ENCODE measurements around the gene SYCE3. TPM values are rescaled to one million over a fixed set of nuclear protein-coding genes. Genes with fewer than 3 reads are reported as not detected.

SYCE3 gene
- total and polyA plus RNA-seq, 3 experiments from 2014 or later: not detected

DNA sequence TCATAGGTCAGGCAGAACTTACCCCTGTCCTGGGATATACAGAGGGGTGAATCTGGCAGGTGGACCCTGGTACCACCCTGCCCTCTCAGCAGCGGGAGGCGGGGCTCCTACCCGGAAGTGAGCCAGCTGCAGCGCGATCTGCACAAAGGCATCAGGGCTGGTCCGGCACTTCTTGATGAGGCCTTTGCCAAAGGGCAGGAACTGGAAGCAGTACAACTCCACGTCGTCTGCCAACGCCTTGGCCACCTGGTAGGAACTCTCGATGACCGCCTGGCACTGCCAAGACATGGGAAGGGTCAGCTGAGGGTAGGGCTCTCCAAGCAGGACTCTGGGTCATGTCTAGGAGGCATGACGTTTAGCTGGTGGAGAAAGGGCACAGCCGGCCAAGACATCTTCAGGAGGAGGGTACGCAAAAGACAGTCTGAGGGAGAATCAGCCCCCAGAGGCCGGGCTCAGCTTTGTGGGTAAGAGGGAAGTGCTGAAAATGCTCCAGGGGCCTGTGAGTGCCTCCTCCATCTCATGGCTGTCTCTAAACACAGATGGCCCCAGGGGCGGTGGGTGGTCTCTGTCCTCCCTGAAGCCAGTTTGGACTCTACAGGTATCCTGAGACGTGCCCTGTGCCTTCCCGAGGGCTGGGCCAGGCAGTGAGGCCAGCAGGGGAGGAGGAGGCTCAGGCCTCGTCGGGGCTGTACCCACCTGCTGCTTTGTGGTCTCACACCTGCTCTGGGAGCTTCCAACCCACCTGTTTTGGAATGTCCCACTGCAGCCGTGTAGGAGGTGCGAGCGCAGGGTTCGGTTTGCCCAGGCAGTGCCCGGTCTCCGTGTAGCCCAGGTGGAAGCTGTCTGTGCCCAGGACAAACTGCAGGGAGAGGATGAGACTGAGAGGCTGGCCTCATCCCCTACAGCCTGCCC lies 8.8 kb upstream of the SYCE3 start:
- Mint-ChIP-seq H3K4me3 (no peak overlapping the region), H3K27ac (peak overlapping the region in 1 of 8 donors; percentile 65), H3K27me3 (peaks cover 0 to 1% of the 10 kb centered on the region in 2 donors), H3K36me3 (peaks cover 0 to 58% (median 3%) of the 10 kb centered on the region in 3 donors), H3K9me3 (no peaks in the 10 kb centered on the region), H3K4me1 (peaks cover 0 to 3% (median 0%) of the 10 kb centered on the region in 3 donors)
- Histone ChIP-seq H3K9me3 (ENCODE audit: low read length) (no peaks in the 10 kb centered on the region), H3K27ac (ENCODE audit: low read depth, low read length) (no peak overlapping the region), H3K4me3 (ENCODE audit: low read length) (no peak overlapping the region), H3K36me3 (ENCODE audit: insufficient read depth, low read length) (peaks cover 8% of the 10 kb centered on the region), H3K27me3 (ENCODE audit: insufficient read depth, low read length, poor library complexity, severe bottlenecking) (no peaks in the 10 kb centered on the region), H3K4me1 (ENCODE audit: insufficient read depth, low read length) (no peaks in the 10 kb centered on the region)
- no peak for DNase-seq
- POLR2A ChIA-PET: no interaction called here
- CTCF ChIA-PET: interaction anchor here (0.9 to 2.0 kb wide), 2 partner anchors 8 to 50 kb away, joined by 3 to 12 read pairs; partner anchors contain the start of gene SYCE3

DNA sequence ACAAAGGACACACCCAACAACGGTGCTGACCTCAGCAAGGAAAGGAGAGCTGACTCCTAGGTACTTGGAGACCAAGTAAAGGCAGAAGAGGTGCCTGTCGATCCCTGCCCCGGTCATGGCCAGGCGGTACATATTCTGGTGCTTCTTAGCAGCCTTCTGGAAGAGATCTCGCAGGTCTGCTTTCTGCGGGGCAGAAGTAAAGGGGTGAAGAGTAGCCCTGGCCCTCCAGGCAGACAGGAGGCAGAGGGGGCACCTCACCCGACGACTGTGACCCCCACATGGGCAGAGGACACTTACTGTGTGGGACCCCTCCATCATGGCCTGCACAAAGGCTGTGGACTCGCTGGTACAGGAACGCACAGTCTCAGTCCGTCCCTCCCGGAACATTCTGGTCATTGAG lies 8.1 kb upstream of the SYCE3 start:
- Histone ChIP-seq H3K36me3 (ENCODE audit: insufficient read depth, low read length) (peaks cover 8% of the 10 kb centered on the region), H3K27ac (ENCODE audit: low read depth, low read length) (no peak overlapping the region), H3K4me3 (ENCODE audit: low read length) (no peak overlapping the region), H3K27me3 (ENCODE audit: insufficient read depth, low read length, poor library complexity, severe bottlenecking) (no peaks in the 10 kb centered on the region), H3K4me1 (ENCODE audit: insufficient read depth, low read length) (no peaks in the 10 kb centered on the region), H3K9me3 (ENCODE audit: low read length) (no peaks in the 10 kb centered on the region)
- no peaks in the 10 kb centered on the region for H3K9me3 Mint-ChIP-seq
- no peaks in the 10 kb centered on the region for H3K4me1 Mint-ChIP-seq
- peaks cover 0 to 56% (median 3%) of the 10 kb centered on the region in 3 donors for H3K36me3 Mint-ChIP-seq
- DNase-seq: no peak
- H3K27ac Mint-ChIP-seq: no peak overlapping the region
- peaks cover 0 to 4% of the 10 kb centered on the region in 2 donors for H3K27me3 Mint-ChIP-seq
- ChIA-PET CTCF (interaction anchor here (2.0 kb wide), 1 partner anchor 8 kb away, joined by 12 read pairs; the partner anchor contains the start of gene SYCE3), POLR2A (no interaction called here)
- H3K4me3 Mint-ChIP-seq: no peak overlapping the region

DNA sequence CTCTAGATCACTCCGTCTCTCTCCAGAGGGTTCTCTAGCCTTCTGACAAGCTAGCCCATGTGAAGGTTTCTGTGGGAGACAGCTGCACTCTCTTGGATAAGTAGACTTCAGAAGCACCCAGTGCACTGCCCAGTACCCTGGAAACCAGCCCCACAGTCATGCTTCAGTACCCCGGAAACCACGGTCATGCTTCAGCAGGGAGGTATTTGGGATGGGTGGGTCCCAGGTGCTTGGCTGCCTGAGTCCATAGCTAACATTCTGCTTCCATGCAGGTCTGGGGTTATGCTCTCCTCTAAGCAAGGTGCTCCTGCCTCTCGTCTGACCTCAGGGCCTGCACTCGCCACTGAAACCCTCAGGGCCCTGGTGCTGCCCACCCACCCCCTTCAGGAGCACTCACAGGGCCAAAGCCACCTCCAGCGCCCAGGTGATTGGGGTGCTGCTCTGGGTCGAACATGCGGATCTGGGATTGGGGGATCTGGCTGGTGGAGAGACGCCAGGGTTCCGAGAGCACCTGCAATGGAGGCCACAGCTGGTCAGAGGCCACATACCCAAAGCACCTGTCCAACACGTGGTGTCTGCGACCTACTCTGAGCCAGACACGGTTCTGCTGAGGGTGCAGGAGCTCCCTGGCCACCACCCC lies 7.3 kb upstream of the SYCE3 start:
- no peak overlapping the region for H3K27ac ChIP-seq (ENCODE audit: low read depth, low read length)
- no peak overlapping the region for H3K4me3 ChIP-seq (ENCODE audit: low read length)
- Mint-ChIP-seq H3K9me3 (no peaks in the 10 kb centered on the region), H3K4me3 (no peak overlapping the region), H3K36me3 (peaks cover 0 to 50% (median 3%) of the 10 kb centered on the region in 3 donors), H3K27me3 (peaks cover 0 to 4% of the 10 kb centered on the region in 2 donors), H3K27ac (no peak overlapping the region), H3K4me1 (no peaks in the 10 kb centered on the region)
- H3K36me3 ChIP-seq (ENCODE audit: insufficient read depth, low read length): peaks cover 8% of the 10 kb centered on the region
- POLR2A ChIA-PET: no interaction called here
- peak in 1 of 5 donors; percentile 12 for DNase-seq
- no peaks in the 10 kb centered on the region for H3K4me1 ChIP-seq (ENCODE audit: insufficient read depth, low read length)
- CTCF ChIA-PET: interaction anchor here (1.3 kb wide), 1 partner anchor 8 kb away, joined by 3 read pairs; the partner anchor contains the start of gene CPT1B
- H3K9me3 ChIP-seq (ENCODE audit: low read length): no peaks in the 10 kb centered on the region
- H3K27me3 ChIP-seq (ENCODE audit: insufficient read depth, low read length, poor library complexity, severe bottlenecking): no peaks in the 10 kb centered on the region

DNA sequence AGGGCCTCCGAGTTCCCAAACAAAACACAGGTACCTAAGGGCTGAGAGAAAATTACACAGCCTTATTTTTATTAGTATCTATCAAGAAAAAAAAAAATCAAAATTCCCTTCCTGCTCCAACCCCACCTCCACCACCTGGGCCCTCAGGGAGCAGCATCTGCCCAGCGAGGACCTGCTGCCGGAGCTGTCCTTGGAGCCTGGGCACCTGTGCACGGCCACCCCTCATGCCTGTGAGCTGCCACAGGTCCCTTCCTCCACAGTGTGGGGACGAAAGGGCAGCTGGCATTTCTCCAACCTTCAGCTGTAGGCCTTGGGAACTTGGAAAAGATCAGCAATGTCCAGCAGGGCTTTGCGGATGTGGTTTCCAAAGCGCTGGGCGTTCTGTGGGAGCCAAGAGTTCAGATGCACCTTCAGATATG lies 6.3 kb upstream of the SYCE3 start:
- no peak overlapping the region for H3K27ac Mint-ChIP-seq
- ChIA-PET CTCF (interaction anchor here (1.3 to 1.6 kb wide), 2 partner anchors 9 to 43 kb away, joined by 3 to 5 read pairs; partner anchors contain the start of genes CPT1B and SCO2), POLR2A (no interaction called here)
- H3K36me3 ChIP-seq (ENCODE audit: insufficient read depth, low read length): peaks cover 8% of the 10 kb centered on the region
- no peaks in the 10 kb centered on the region for H3K9me3 Mint-ChIP-seq
- H3K4me1 Mint-ChIP-seq: no peaks in the 10 kb centered on the region
- no peaks in the 10 kb centered on the region for H3K9me3 ChIP-seq (ENCODE audit: low read length)
- no peak overlapping the region for H3K4me3 ChIP-seq (ENCODE audit: low read length)
- H3K36me3 Mint-ChIP-seq: peaks cover 0 to 46% (median 1%) of the 10 kb centered on the region in 3 donors
- DNase-seq: peak in 1 of 5 donors; percentile 35
- no peaks in the 10 kb centered on the region for H3K4me1 ChIP-seq (ENCODE audit: insufficient read depth, low read length)
- no peaks in the 10 kb centered on the region for H3K27me3 ChIP-seq (ENCODE audit: insufficient read depth, low read length, poor library complexity, severe bottlenecking)
- H3K27ac ChIP-seq (ENCODE audit: low read depth, low read length): no peak overlapping the region
- H3K4me3 Mint-ChIP-seq: no peak overlapping the region
- H3K27me3 Mint-ChIP-seq: peaks cover 0 to 4% of the 10 kb centered on the region in 2 donors

DNA sequence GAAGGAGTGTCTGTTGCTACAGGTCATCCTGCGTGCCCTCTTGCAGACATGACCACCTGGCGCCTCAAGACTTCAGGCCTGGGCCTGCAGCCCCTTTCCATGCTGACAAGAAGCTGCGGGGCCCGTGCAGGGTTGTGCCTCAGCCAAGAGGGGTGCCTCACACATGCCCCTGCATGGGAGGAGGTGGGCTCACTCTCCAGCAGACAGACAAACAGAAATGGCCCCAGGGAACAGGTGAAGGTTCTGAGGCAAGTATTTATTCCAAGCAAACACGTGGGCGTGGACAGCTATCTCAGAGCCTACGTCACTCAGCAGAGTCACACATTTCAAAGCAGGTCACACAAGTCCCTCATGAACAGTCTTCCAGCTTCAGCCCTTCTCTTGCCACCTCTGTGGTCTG lies 5.9 kb upstream of the SYCE3 start:
- Mint-ChIP-seq H3K9me3 (no peaks in the 10 kb centered on the region), H3K4me3 (no peak overlapping the region), H3K4me1 (peaks cover under 1 to 4% (median 1%) of the 10 kb centered on the region in 3 donors), H3K27ac (no peak overlapping the region), H3K36me3 (peaks cover 0 to 44% (median 1%) of the 10 kb centered on the region in 3 donors), H3K27me3 (peaks cover 0 to 4% of the 10 kb centered on the region in 2 donors)
- no peaks in the 10 kb centered on the region for H3K9me3 ChIP-seq (ENCODE audit: low read length)
- H3K4me1 ChIP-seq (ENCODE audit: insufficient read depth, low read length): no peaks in the 10 kb centered on the region
- no peak for DNase-seq
- ChIA-PET CTCF (interaction anchor here (1.6 kb wide), 1 partner anchor 43 kb away, joined by 5 read pairs; the partner anchor contains the start of gene SCO2), POLR2A (no interaction called here)
- no peaks in the 10 kb centered on the region for H3K27me3 ChIP-seq (ENCODE audit: insufficient read depth, low read length, poor library complexity, severe bottlenecking)
- peaks cover 8% of the 10 kb centered on the region for H3K36me3 ChIP-seq (ENCODE audit: insufficient read depth, low read length)
- no peak overlapping the region for H3K27ac ChIP-seq (ENCODE audit: low read depth, low read length)
- no peak overlapping the region for H3K4me3 ChIP-seq (ENCODE audit: low read length)

DNA sequence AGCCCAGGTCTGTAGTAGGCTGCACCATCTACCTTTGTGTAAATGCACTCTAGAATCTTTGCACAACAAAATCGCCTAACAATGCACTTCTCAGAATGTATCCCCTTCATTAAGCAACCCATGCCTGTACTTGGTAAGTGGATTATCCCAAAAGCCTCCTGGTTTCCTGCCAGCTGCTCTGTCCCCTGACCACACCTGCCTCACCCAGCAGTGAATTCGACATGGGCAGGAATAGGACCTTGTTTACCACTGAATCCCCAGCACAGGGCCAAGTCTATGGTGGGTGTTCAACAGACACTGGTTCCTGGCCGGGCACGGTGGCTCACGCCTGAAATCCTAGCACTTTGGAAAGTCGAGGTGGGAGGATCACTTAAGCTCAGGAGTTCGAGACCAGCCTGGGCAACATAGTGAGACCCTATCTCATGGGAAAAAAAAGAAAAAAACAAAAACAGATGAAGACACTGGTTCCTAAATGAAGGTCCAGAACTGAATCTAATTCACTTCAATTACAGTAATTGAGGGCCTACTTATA lies 5.1 kb upstream of the SYCE3 start:
- no peaks in the 10 kb centered on the region for H3K9me3 ChIP-seq (ENCODE audit: low read length)
- Mint-ChIP-seq H3K4me3 (no peak overlapping the region), H3K36me3 (peaks cover 0 to 46% (median 1%) of the 10 kb centered on the region in 3 donors), H3K4me1 (peaks cover 9 to 12% (median 9%) of the 10 kb centered on the region in 3 donors), H3K27me3 (peaks cover 0 to 4% of the 10 kb centered on the region in 2 donors), H3K27ac (peak overlapping the region in 1 of 8 donors; percentile 37), H3K9me3 (no peaks in the 10 kb centered on the region)
- no peaks in the 10 kb centered on the region for H3K27me3 ChIP-seq (ENCODE audit: insufficient read depth, low read length, poor library complexity, severe bottlenecking)
- no peaks in the 10 kb centered on the region for H3K4me1 ChIP-seq (ENCODE audit: insufficient read depth, low read length)
- H3K36me3 ChIP-seq (ENCODE audit: insufficient read depth, low read length): peaks cover 8% of the 10 kb centered on the region
- ChIA-PET CTCF (interaction anchor here (1.6 kb wide), 1 partner anchor 42 kb away, joined by 5 read pairs; the partner anchor contains the start of gene SCO2), POLR2A (no interaction called here)
- no peak overlapping the region for H3K27ac ChIP-seq (ENCODE audit: low read depth, low read length)
- DNase-seq: no peak
- no peak overlapping the region for H3K4me3 ChIP-seq (ENCODE audit: low read length)

DNA sequence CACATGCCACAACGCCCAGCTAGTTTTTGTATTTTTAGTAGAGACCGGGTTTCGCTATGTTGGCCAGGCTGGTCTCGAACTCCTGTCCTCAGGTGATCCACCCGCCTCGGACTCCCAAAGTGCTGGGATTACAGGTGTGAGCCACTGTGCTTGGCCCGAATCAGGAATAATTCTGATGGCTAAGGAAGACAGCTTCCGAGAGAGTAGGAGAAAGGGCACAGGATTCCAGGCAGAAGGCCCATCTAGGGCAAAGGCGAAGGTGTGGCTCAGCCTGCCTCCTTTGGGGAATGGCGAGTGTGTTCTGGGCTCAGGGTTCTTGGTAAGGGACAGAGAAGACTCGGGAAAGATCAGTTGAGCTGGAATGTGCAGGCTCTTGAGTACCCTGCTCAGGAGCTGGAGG lies 1.6 kb upstream of the SYCE3 start:
- Histone ChIP-seq H3K4me3 (ENCODE audit: low read length) (no peak overlapping the region), H3K4me1 (ENCODE audit: insufficient read depth, low read length) (no peaks in the 10 kb centered on the region), H3K27ac (ENCODE audit: low read depth, low read length) (no peak overlapping the region), H3K27me3 (ENCODE audit: insufficient read depth, low read length, poor library complexity, severe bottlenecking) (no peaks in the 10 kb centered on the region), H3K9me3 (ENCODE audit: low read length) (no peaks in the 10 kb centered on the region), H3K36me3 (ENCODE audit: insufficient read depth, low read length) (peaks cover under 1% of the 10 kb centered on the region)
- Mint-ChIP-seq H3K9me3 (no peaks in the 10 kb centered on the region), H3K36me3 (peaks cover 0 to 15% (median 0%) of the 10 kb centered on the region in 3 donors), H3K4me3 (peak overlapping the region in 3 of 7 donors; percentile 15 to 49 (median 19)), H3K27me3 (peaks cover 0 to 4% of the 10 kb centered on the region in 2 donors), H3K27ac (peak overlapping the region in 1 of 8 donors; percentile 9), H3K4me1 (peaks cover 18 to 21% (median 19%) of the 10 kb centered on the region in 3 donors)
- CTCF ChIA-PET: interaction anchor here (1.9 to 4.5 kb wide), 5 partner anchors 13 to 56 kb away, joined by 5 to 58 read pairs (median 19); partner anchors contain the start of genes CHKB and SCO2
- peak in 1 of 5 donors; percentile 26 for DNase-seq
- POLR2A ChIA-PET: interaction anchor here (3.2 kb wide), 1 partner anchor 38 kb away, joined by 23 read pairs; the partner anchor contains the start of gene SCO2
